Endothelial cell of umbilical vein (primary cell): ENCODE results near the gene DOK1.

Experiments used
- CTCF ChIP-seq, 2 donors: IDR thresholded peaks; 1 replicate in 1 of 2; 2 replicates in 1 of 2; pipeline ENCODE4 v1.5.1; 2011; ENCODE audit warnings: low read length in 2 of 2, mild to moderate bottlenecking in 2 of 2, moderate library complexity in 2 of 2, control low read depth in 1 of 2, inconsistent platforms in 1 of 2, low read depth in 1 of 2; ENCODE audit not compliant: insufficient read depth in 1 of 2; ENCODE audit errors: extremely low read depth in 1 of 2
- EZH2 ChIP-seq: IDR thresholded peaks from 2 replicates; pipeline ENCODE4 v1.6.1; 2012; ENCODE audit warnings: borderline replicate concordance, low read depth, mild to moderate bottlenecking, moderate library complexity, low read length, inconsistent platforms; ENCODE audit not compliant: severe bottlenecking
- GATA2 ChIP-seq: IDR thresholded peaks from 2 replicates; pipeline ENCODE4 v1.7.0; 2011; ENCODE audit warnings: low read depth, mild to moderate bottlenecking, moderate library complexity, mixed read lengths, low read length; ENCODE audit not compliant: insufficient read length, insufficient read depth
- JUN ChIP-seq: IDR thresholded peaks from 2 replicates; pipeline ENCODE4 v1.6.1; 2011; ENCODE audit warnings: borderline replicate concordance, low read depth; ENCODE audit not compliant: insufficient read length, insufficient read depth
- POLR2A ChIP-seq: IDR thresholded peaks from 2 replicates; pipeline ENCODE4 v1.6.1; 2012; ENCODE audit warnings: low read depth, mild to moderate bottlenecking, control low read depth, low read length
- POLR2AphosphoS5 ChIP-seq: IDR thresholded peaks from 2 replicates; pipeline ENCODE4 v1.6.1; 2012; ENCODE audit warnings: low read depth, mild to moderate bottlenecking, control low read depth, low read length, moderate library complexity; ENCODE audit not compliant: insufficient read depth
- TF ChIP-seq, protein P1 (sequence below): IDR thresholded peaks from 2 replicates; pipeline ENCODE4 v1.6.1; 2011; ENCODE audit not compliant: insufficient read depth, insufficient read length

DNA sequence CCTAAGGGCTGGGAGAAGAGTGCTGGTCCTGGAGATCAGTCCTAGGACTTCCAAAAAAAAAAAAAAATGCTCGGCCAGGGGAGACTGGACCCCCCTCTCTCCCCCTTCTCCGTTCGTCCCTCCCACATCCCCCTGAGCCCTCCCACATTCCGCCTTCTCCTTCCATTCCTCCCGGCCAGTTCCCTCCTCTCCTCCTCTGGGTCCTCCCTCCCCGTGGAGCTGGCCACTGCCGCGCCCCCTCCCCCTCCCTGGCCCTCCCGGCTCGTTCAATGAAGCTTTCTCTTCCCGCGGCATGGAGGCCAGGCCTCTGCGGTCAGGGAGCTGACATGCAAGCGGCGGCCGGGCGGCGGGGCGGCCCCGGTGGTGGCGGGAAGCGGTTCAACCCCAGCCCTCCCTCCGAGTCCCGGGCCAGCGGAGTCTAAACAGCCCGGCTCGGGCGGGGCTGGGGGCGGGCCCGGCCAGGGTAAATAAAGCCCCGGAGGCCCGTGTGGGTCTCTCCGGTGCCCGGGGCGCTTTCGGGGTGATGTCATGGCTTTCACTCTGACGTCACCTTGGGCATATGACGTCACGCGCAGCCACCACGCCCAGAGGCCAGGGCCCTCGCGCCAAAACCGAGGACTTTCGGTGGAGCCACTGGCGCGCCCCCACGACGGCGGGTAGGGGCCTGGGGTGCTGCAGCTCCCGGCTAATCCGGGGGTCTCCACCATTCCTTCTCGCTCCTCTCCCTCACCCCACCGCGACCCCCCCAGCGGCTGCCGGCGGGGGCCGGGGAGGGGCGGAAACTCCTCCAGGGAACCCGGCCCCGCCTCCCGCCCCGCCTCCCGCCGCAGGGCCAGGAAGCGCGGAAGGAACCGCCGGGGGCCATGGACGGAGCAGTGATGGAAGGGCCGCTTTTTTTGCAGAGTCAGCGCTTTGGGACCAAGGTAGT lies at the start of gene DOK1, which contains the start of gene LOXL3:
- TF ChIP-seq CTCF (IDR thresholded peaks at IDR 0.05; ENCODE audit: extremely low read depth in 1 of 2, insufficient read depth in 1 of 2, low read depth in 1 of 2, low read length in 2 of 2), result no peak
- TF ChIP-seq POLR2A, result peak; percentile 14
- TF ChIP-seq POLR2AphosphoS5, result no peak
- TF ChIP-seq GATA2, result no peak
- TF ChIP-seq, protein P1, sequence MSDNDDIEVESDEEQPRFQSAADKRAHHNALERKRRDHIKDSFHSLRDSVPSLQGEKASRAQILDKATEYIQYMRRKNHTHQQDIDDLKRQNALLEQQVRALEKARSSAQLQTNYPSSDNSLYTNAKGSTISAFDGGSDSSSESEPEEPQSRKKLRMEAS, result no peak
- peak; percentile 61 for TF ChIP-seq JUN
- no peak for TF ChIP-seq EZH2
